ENCODE data around the gene POLR2F. TPM values are rescaled to one million over a fixed set of nuclear protein-coding genes. Genes with fewer than 3 reads are reported as not detected.

POLR2F gene
- total and polyA plus RNA-seq, 9 of the 15 experiments (the other 6 are each of a cell fraction or from before 2014, with no cell fraction given), result 98.9 to 410 (median 168) TPM

DNA sequence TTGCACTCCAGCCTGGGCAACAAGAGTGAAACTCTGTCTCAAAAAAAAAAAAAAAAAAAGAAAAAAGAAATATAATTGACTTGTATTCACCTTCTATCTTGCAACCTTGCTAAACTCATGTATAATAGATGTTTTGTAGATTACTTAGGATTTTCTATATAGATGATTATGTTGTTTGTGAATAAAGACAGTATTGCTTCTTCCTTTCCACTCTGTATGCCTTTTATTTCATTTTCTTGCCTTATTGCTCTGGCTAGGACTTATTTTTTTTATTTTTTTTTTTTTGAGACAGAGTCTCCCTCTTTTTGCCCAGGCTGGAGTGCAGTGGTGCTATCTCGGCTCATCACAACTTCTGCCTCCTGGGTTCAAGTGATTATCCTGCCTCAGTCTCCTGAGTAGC is 60.6 kb downstream of the POLR2F start:
- H2AFZ ChIP-seq (ENCODE audit: low read depth, low read length), result no peak overlapping the region
- BruUV-seq (replicated peaks), result no TSS peak
- ChIA-PET POLR2A (no interaction called here), CTCF (ENCODE audit: low intra/inter-chr PET ratio) (no interaction called here)
- no peaks in the 10 kb centered on the region for H4K20me1 ChIP-seq (replicated peaks; ENCODE audit: control insufficient read depth, insufficient read depth, low read length)
- H3K4me2 ChIP-seq (ENCODE audit: insufficient read depth, low read length), result no peak overlapping the region
- no peaks in the 10 kb centered on the region for H3K79me2 ChIP-seq (ENCODE audit: control insufficient read depth, insufficient read depth, low read length)
- TF ChIP-seq RBM25 (IDR thresholded peaks at IDR 0.05; ENCODE audit: low read depth, low read length, severe bottlenecking) (peak; percentile 64), ZNF695 (CRISPR knock-in tag; IDR thresholded peaks at IDR 0.05) (no peak)
- no peak for ATAC-seq
- no peak overlapping the region for H3K4me3 ChIP-seq
- in situ Hi-C loops (cut with MboI), result no loop called here
- intact Hi-C loops (cut with micrococcal nuclease), result no loop called here
- no peak overlapping the region for H3K9ac ChIP-seq (ENCODE audit: insufficient read depth in 1 of 2, low read depth in 2 of 2, low read length in 2 of 2)
- no peaks in the 10 kb centered on the region for H3K36me3 ChIP-seq (ENCODE audit: control insufficient read depth, insufficient read depth, low read length)
- H3K27me3 ChIP-seq (ENCODE audit: control insufficient read depth in 2 of 2, insufficient read depth in 2 of 2, low read length in 2 of 2), result no peaks in the 10 kb centered on the region
- H3K9me1 ChIP-seq (ENCODE audit: control insufficient read depth, insufficient read depth, low read length), result no peaks in the 10 kb centered on the region
- no peak for DNase-seq (ENCODE audit: extremely low read depth in 1 of 4, low spot score in 3 of 4)
- H3K4me1 ChIP-seq (replicated peaks in 1 of 2; ENCODE audit: control insufficient read depth in 2 of 2, insufficient read depth in 2 of 2, low read length in 2 of 2), result peaks cover 13 to 23% of the 10 kb centered on the region in 2 experiments; a peak in 4 of 5 replicates
- H3K9me3 ChIP-seq (replicated peaks; ENCODE audit: control insufficient read depth, insufficient read depth, low read depth, low read length), result no peaks in the 10 kb centered on the region
- no peak for FAIRE-seq
- no CpG with 5 or more reads among the region's 1 CpG for WGBS (ENCODE audit: insufficient coverage, low coverage, missing lambda C conversion rate)
- no peak overlapping the region for H3K27ac ChIP-seq (ENCODE audit: extremely low read depth, low read depth, low read length)

DNA sequence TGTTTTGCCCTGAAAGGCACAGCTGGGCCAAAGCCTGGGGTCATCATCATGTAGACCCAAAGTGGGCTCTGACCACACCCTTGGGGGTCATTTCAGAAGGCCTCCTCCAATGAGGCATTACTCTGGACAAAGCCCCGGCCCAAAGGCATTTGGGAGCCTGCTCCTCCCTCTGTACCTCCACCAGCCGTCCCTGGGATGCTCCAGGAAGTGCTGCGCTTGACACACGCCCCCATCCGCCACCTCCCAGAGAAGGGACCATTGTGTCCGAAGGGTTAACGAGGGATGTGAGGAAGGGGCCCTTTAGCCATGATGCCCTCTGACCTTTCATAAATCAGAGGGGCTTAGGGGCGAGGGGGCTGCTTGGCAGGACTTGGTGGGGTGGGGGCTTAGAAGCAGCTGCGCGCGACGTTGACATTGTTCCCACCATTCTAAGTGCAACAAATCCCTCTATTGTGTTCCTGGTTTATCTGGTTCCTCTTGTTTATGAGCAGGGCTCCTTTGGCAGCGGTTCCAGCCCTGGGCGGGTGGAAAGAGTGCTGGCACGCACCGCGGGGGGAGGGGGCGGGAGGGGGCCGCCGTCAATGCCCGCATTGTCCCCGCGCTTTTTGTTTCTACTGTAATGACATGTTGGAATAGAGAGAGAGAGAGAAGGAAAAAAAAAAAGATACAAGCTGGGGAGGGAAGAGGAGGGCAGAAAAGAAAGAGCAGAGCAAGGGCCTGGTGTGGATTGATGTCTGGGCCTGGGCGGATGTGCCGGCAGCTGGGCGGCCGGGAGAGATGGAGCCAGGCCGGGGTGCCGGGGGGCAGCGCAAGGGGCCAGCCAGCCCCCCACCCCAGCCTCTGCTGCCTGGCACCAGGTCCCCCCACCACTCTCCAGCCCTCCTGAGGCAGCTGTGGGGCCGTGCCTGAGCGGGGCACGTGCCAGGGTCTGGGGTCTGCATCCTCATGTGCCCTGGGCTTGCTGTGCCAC is 63.0 kb downstream of the POLR2F start:
- no TSS peak for BruUV-seq (replicated peaks)
- intact Hi-C loops (cut with micrococcal nuclease) (no loop called here), in situ Hi-C loops (cut with MboI) (no loop called here)
- H3K36me3 ChIP-seq (ENCODE audit: control insufficient read depth, insufficient read depth, low read length), result no peaks in the 10 kb centered on the region
- no peaks in the 10 kb centered on the region for H3K9me3 ChIP-seq (replicated peaks; ENCODE audit: control insufficient read depth, insufficient read depth, low read depth, low read length)
- peaks cover 13 to 24% of the 10 kb centered on the region in 2 experiments; a peak in 4 of 5 replicates for H3K4me1 ChIP-seq (replicated peaks in 1 of 2; ENCODE audit: control insufficient read depth in 2 of 2, insufficient read depth in 2 of 2, low read length in 2 of 2)
- H3K9ac ChIP-seq (ENCODE audit: insufficient read depth in 1 of 2, low read depth in 2 of 2, low read length in 2 of 2), result 0 out of 4 replicates have a peak overlapping the region, but pooled peaks of 1 of the 2 experiments have one; percentile 17
- H2AFZ ChIP-seq (ENCODE audit: low read depth, low read length), result 0 out of 2 replicates have a peak overlapping the region, but pooled peaks have one; percentile 55
- no peaks in the 10 kb centered on the region for H3K27me3 ChIP-seq (ENCODE audit: control insufficient read depth in 2 of 2, insufficient read depth in 2 of 2, low read length in 2 of 2)
- no peaks in the 10 kb centered on the region for H3K9me1 ChIP-seq (ENCODE audit: control insufficient read depth, insufficient read depth, low read length)
- H3K79me2 ChIP-seq (ENCODE audit: control insufficient read depth, insufficient read depth, low read length), result no peaks in the 10 kb centered on the region
- H3K4me3 ChIP-seq, result no peak overlapping the region
- DNase-seq (ENCODE audit: extremely low read depth in 1 of 4, low spot score in 3 of 4), result no peak
- H3K4me2 ChIP-seq (ENCODE audit: insufficient read depth, low read length), result no peak overlapping the region
- no peak for FAIRE-seq
- WGBS (ENCODE audit: insufficient coverage, low coverage, missing lambda C conversion rate), result 74% methylated on average over 15 of the region's 33 CpGs
- no peak overlapping the region for H3K27ac ChIP-seq (ENCODE audit: extremely low read depth, low read depth, low read length)
- peak; percentile 41; the same call in 1 of the 3 replicates for ATAC-seq
- no peaks in the 10 kb centered on the region for H4K20me1 ChIP-seq (replicated peaks; ENCODE audit: control insufficient read depth, insufficient read depth, low read length)
- POLR2A ChIA-PET, result interaction anchor here (0.9 kb wide), 1 partner anchor 52 kb away, joined by 3 read pairs; no protein-coding TSS in a partner anchor
- CTCF ChIA-PET (ENCODE audit: low intra/inter-chr PET ratio), result no interaction called here
- TF ChIP-seq, protein P1, sequence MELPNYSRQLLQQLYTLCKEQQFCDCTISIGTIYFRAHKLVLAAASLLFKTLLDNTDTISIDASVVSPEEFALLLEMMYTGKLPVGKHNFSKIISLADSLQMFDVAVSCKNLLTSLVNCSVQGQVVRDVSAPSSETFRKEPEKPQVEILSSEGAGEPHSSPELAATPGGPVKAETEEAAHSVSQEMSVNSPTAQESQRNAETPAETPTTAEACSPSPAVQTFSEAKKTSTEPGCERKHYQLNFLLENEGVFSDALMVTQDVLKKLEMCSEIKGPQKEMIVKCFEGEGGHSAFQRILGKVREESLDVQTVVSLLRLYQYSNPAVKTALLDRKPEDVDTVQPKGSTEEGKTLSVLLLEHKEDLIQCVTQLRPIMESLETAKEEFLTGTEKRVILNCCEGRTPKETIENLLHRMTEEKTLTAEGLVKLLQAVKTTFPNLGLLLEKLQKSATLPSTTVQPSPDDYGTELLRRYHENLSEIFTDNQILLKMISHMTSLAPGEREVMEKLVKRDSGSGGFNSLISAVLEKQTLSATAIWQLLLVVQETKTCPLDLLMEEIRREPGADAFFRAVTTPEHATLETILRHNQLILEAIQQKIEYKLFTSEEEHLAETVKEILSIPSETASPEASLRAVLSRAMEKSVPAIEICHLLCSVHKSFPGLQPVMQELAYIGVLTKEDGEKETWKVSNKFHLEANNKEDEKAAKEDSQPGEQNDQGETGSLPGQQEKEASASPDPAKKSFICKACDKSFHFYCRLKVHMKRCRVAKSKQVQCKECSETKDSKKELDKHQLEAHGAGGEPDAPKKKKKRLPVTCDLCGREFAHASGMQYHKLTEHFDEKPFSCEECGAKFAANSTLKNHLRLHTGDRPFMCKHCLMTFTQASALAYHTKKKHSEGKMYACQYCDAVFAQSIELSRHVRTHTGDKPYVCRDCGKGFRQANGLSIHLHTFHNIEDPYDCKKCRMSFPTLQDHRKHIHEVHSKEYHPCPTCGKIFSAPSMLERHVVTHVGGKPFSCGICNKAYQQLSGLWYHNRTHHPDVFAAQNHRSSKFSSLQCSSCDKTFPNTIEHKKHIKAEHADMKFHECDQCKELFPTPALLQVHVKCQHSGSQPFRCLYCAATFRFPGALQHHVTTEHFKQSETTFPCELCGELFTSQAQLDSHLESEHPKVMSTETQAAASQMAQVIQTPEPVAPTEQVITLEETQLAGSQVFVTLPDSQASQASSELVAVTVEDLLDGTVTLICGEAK (IDR thresholded peaks at IDR 0.05), result peak; percentile 44; the same call in 1 of the 2 replicates
- TF ChIP-seq, protein P1 (CRISPR knock-in tag; IDR thresholded peaks at IDR 0.05), result no peak
